Neural crest cell (in vitro differentiated cells): ENCODE results near the gene TMPRSS6. TPM values are rescaled to one million over a fixed set of nuclear protein-coding genes. Genes with fewer than 3 reads are reported as not detected.

ENCODE experiments used
- DNase-seq: peaks from one replicate; pipeline ENCODE4 v3.0.0; 2021; ENCODE audit warnings: low read depth, mixed read lengths, low spot score
- H3K27ac Mint-ChIP-seq: one replicate; pipeline ENCODE4 v1.8.0; 2021; ENCODE audit warnings: mild to moderate bottlenecking, mixed read lengths; ENCODE audit not compliant: unreplicated experiment
- H3K27me3 Mint-ChIP-seq: 2 replicates; pipeline ENCODE4 v1.8.0; 2021; ENCODE audit warnings: low read depth, mild to moderate bottlenecking, mixed read lengths
- H3K36me3 Mint-ChIP-seq: 2 replicates; pipeline ENCODE4 v1.8.0; 2021; ENCODE audit warnings: low read depth, mild to moderate bottlenecking, mixed read lengths
- H3K4me1 Mint-ChIP-seq: 2 replicates; pipeline ENCODE4 v1.8.0; 2021; ENCODE audit warnings: mixed read lengths
- H3K4me3 Mint-ChIP-seq: one replicate; pipeline ENCODE4 v1.8.0; 2021; ENCODE audit warnings: mild to moderate bottlenecking, mixed read lengths
- H3K9me3 Mint-ChIP-seq: 2 replicates; pipeline ENCODE4 v1.8.0; 2021; ENCODE audit warnings: mixed read lengths
- CTCF ChIP-seq: fragments of 200-600 bp; sonication (generic); conservative IDR thresholded peaks from 2 replicates; pipeline ENCODE4 v1.5.0; 2021; ENCODE audit warnings: antibody characterized with exemption, mild to moderate bottlenecking
- long read RNA-seq: library from polyadenylated mRNA; unstranded; transcript quantifications from one replicate; pipeline ENCODE4 v2.0.0, GENCODE V29; 2020
- total RNA-seq: library from RNA; stranded (reverse); gene quantifications from 2 replicates; pipeline ENCODE4 v1.2.1, GENCODE V29; 2021

TMPRSS6 gene
- total RNA-seq = not detected in 2 replicates
- long read RNA-seq = 0 reads

- Mint-ChIP-seq H3K27ac (peak within 1 kb of the TSS; percentile 71), H3K9me3 (no peaks in the 10 kb centered on the region)
- DNase-seq = no peak
Observed at GRCh38 chr22:37109242-37109917, at the start of gene TMPRSS6. TMPRSS6 (minus strand) TSS chr22:37109713; CDS start chr22:37103417, 6,296 bp downstream.

GRCh38 chr22:37158963-37159290 lies 49.4 kb upstream of the TMPRSS6 start:
- Mint-ChIP-seq H3K9me3 (no peaks in the 10 kb centered on the region), H3K36me3 (no peaks in the 10 kb centered on the region), H3K27me3 (peaks cover 19% of the 10 kb centered on the region), H3K27ac (no peak overlapping the region), H3K4me1 (no peaks in the 10 kb centered on the region), H3K4me3 (no peak overlapping the region)
- no peak for DNase-seq
- no peak for TF ChIP-seq CTCF

More at GRCh38 chr22:37109242-37109917, at the start of gene TMPRSS6:
- no peaks in the 10 kb centered on the region for H3K27me3 Mint-ChIP-seq
- no peaks in the 10 kb centered on the region for H3K36me3 Mint-ChIP-seq
- no peak within 1 kb of the TSS for H3K4me3 Mint-ChIP-seq
- no peak for TF ChIP-seq CTCF
- no peaks in the 10 kb centered on the region for H3K4me1 Mint-ChIP-seq

GRCh38 chr22:37157516-37158285 lies 48.2 kb upstream of the TMPRSS6 start:
- Mint-ChIP-seq H3K27ac (no peak overlapping the region), H3K4me3 (no peak overlapping the region), H3K27me3 (peaks cover 19% of the 10 kb centered on the region), H3K4me1 (no peaks in the 10 kb centered on the region), H3K36me3 (no peaks in the 10 kb centered on the region), H3K9me3 (no peaks in the 10 kb centered on the region)
- DNase-seq = no peak
- no peak for TF ChIP-seq CTCF

GRCh38 chr22:37156686-37157435 lies 47.3 kb upstream of the TMPRSS6 start:
- Mint-ChIP-seq H3K27ac (no peak overlapping the region), H3K36me3 (no peaks in the 10 kb centered on the region), H3K9me3 (no peaks in the 10 kb centered on the region), H3K4me3 (no peak overlapping the region), H3K4me1 (no peaks in the 10 kb centered on the region), H3K27me3 (peaks cover 19% of the 10 kb centered on the region)
- no peak for TF ChIP-seq CTCF
- no peak for DNase-seq

GRCh38 chr22:37155971-37156370 lies 46.5 kb upstream of the TMPRSS6 start:
- H3K27me3 Mint-ChIP-seq = peaks cover 19% of the 10 kb centered on the region
- no peak overlapping the region for H3K4me3 Mint-ChIP-seq
- TF ChIP-seq CTCF = no peak
- no peaks in the 10 kb centered on the region for H3K9me3 Mint-ChIP-seq
- H3K4me1 Mint-ChIP-seq = no peaks in the 10 kb centered on the region
- H3K36me3 Mint-ChIP-seq = no peaks in the 10 kb centered on the region
- peak overlapping the region; percentile 70 for H3K27ac Mint-ChIP-seq
- no peak for DNase-seq
